Liver (tissue), 9 donors: ENCODE data around the gene TBC1D10A. TPM values are rescaled to one million over a fixed set of nuclear protein-coding genes. Genes with fewer than 3 reads are reported as not detected.

Experiments used
- DNase-seq: peaks from one replicate; pipeline ENCODE4 v3.0.0-alpha.2; 2017; ENCODE audit warnings: low spot score
- H3K27ac ChIP-seq, 2 donors: one replicate each; pipeline ENCODE4 v1.7.0; 2013; ENCODE audit warnings: inconsistent platforms in 2 of 2, low read length in 2 of 2, control low read depth in 1 of 2, low read depth in 1 of 2, mild to moderate bottlenecking in 1 of 2
- H3K27me3 ChIP-seq, 4 donors: one replicate each; pipeline versions ENCODE4 v1.6.1 to v1.7.0; 2013; ENCODE audit warnings: low read length in 3 of 4, inconsistent platforms in 1 of 4, mild to moderate bottlenecking in 1 of 4, moderate library complexity in 1 of 4; ENCODE audit not compliant: control insufficient read depth in 4 of 4, insufficient read depth in 4 of 4
- H3K36me3 ChIP-seq, 4 donors: one replicate each; pipeline versions ENCODE4 v1.6.1 to v1.7.0; 2013; ENCODE audit warnings: low read length in 3 of 4, mild to moderate bottlenecking in 3 of 4, low read depth in 1 of 4, moderate library complexity in 1 of 4; ENCODE audit not compliant: control insufficient read depth in 4 of 4, insufficient read depth in 3 of 4
- H3K4me1 ChIP-seq, 4 donors: one replicate each; pipeline versions ENCODE4 v1.6.1 to v1.7.0; 2013; ENCODE audit warnings: low read length in 3 of 4, mild to moderate bottlenecking in 3 of 4, moderate library complexity in 1 of 4; ENCODE audit not compliant: control insufficient read depth in 4 of 4, insufficient read depth in 4 of 4
- H3K4me3 ChIP-seq, 3 donors: one replicate each; pipeline versions ENCODE4 v1.6.1 to v1.7.0; 2013; ENCODE audit warnings: low read length in 3 of 3, control low read depth in 1 of 3, low read depth in 1 of 3, mild to moderate bottlenecking in 1 of 3
- H3K9ac ChIP-seq, 2 donors: one replicate each; pipeline ENCODE4 v1.7.0; 2013; ENCODE audit warnings: low read length in 2 of 2, mild to moderate bottlenecking in 2 of 2, moderate library complexity in 2 of 2, control low read depth in 1 of 2, low read depth in 1 of 2
- H3K9me3 ChIP-seq, 4 donors: one replicate each; pipeline versions ENCODE4 v1.6.1 to v1.7.0; 2013; ENCODE audit warnings: low read length in 3 of 4; ENCODE audit not compliant: control insufficient read depth in 4 of 4
- EGR1 ChIP-seq, 2 donors: IDR thresholded peaks; 2 replicates each; pipeline ENCODE4 v1.6.1; 2016 to 2018; ENCODE audit warnings: antibody characterized with exemption in 2 of 2, low read depth in 2 of 2
- FOXA1 ChIP-seq: IDR thresholded peaks from 2 replicates; pipeline ENCODE4 v1.6.1; 2016; ENCODE audit warnings: antibody characterized with exemption
- FOXA2 ChIP-seq: IDR thresholded peaks from 2 replicates; pipeline ENCODE4 v1.6.1; 2016; ENCODE audit warnings: antibody characterized with exemption
- GABPA ChIP-seq, 2 donors: IDR thresholded peaks in 1 of 2; conservative IDR thresholded peaks in 1 of 2; 2 replicates each; pipeline ENCODE4 v1.6.1; 2016; ENCODE audit warnings: antibody characterized with exemption in 2 of 2, mild to moderate bottlenecking in 1 of 2, moderate library complexity in 1 of 2
- HNF4A ChIP-seq, 2 donors: conservative IDR thresholded peaks; 2 replicates each; pipeline ENCODE4 v1.6.1; 2016; ENCODE audit warnings: antibody characterized with exemption in 2 of 2, mild to moderate bottlenecking in 2 of 2
- HNF4G ChIP-seq: IDR thresholded peaks from 2 replicates; pipeline ENCODE4 v1.6.1; 2016; ENCODE audit warnings: antibody characterized with exemption
- JUND ChIP-seq, 2 donors: IDR thresholded peaks; 2 replicates each; pipeline ENCODE4 v1.6.1; 2016; ENCODE audit warnings: antibody characterized with exemption in 2 of 2
- NR2F2 ChIP-seq: IDR thresholded peaks from 2 replicates; pipeline ENCODE4 v1.6.1; 2016; ENCODE audit warnings: antibody characterized with exemption
- RAD21 ChIP-seq, 2 donors: IDR thresholded peaks; 2 replicates each; pipeline ENCODE4 v1.6.1; 2016; ENCODE audit warnings: antibody characterized with exemption in 2 of 2, mild to moderate bottlenecking in 2 of 2
- RXRA ChIP-seq, 2 donors: IDR thresholded peaks; 2 replicates each; pipeline ENCODE4 v1.6.1; 2017 to 2018; ENCODE audit warnings: antibody characterized with exemption in 2 of 2, mild to moderate bottlenecking in 1 of 2
- SP1 ChIP-seq: IDR thresholded peaks from 2 replicates; pipeline ENCODE4 v1.6.1; 2018; ENCODE audit warnings: antibody characterized with exemption, mild to moderate bottlenecking
- TAF1 ChIP-seq: conservative IDR thresholded peaks from 2 replicates; pipeline ENCODE4 v1.6.1; 2016; ENCODE audit warnings: antibody characterized with exemption, mild to moderate bottlenecking
- YY1 ChIP-seq: IDR thresholded peaks from 2 replicates; pipeline ENCODE4 v1.6.1; 2016; ENCODE audit warnings: antibody characterized with exemption, mild to moderate bottlenecking
- WGBS: extraction: QIAGEN DNeasy Blood & Tissue Kit; methylation state at CpG from one replicate; pipeline ENCODE4 v1.1.7; 2013; 5-methylcytosine and 5-hydroxymethylcytosine counted together
- polyA plus RNA-seq, 2 donors: library from polyadenylated mRNA; stranded (reverse) in 1 of 2; unstranded in 1 of 2; fragments of 200-250 nt in 1 of 2; fragments of >200 nt in 1 of 2; fragmentation: Nextera tagmentation in 1 of 2; extraction: Ambion mirVana in 1 of 2; gene quantifications; one replicate each; pipeline versions ENCODE4 v1.2.1 to v1.2.3, GENCODE V29; 2013 to 2015
- total RNA-seq, 2 donors: library from RNA; depleted of rRNA; stranded (reverse); fragments of >200 nt; gene quantifications; one replicate each; pipeline ENCODE4 v1.2.3, GENCODE V29; 2014
- TF ChIP-seq, protein P1 (sequence below): IDR thresholded peaks from 2 replicates; pipeline ENCODE4 v1.6.1; 2016; ENCODE audit warnings: antibody characterized with exemption
- TF ChIP-seq, protein P2 (sequence below): IDR thresholded peaks from 2 replicates; pipeline ENCODE4 v1.6.1; 2016; ENCODE audit warnings: antibody characterized with exemption
- TF ChIP-seq, protein P3 (sequence below): fragments of 150-350 bp; IDR thresholded peaks from 2 replicates; pipeline ENCODE4 v1.5.1; 2017; ENCODE audit warnings: improper control_type of control experiment, low read depth, low read length; ENCODE audit not compliant: missing input control
- TF ChIP-seq, protein P4 (sequence below): IDR thresholded peaks from 2 replicates; pipeline ENCODE4 v1.6.1; 2016; ENCODE audit warnings: antibody characterized with exemption, mild to moderate bottlenecking
- donor health status: healthy.
- donor health status: healthy.
- donor health status: healthy.
- donor health status: healthy.
- donor health status: healthy.

Gene TBC1D10A
- total and polyA plus RNA-seq, 4 donors: 3.6 to 9.2 (median 8.2) TPM

DNA sequence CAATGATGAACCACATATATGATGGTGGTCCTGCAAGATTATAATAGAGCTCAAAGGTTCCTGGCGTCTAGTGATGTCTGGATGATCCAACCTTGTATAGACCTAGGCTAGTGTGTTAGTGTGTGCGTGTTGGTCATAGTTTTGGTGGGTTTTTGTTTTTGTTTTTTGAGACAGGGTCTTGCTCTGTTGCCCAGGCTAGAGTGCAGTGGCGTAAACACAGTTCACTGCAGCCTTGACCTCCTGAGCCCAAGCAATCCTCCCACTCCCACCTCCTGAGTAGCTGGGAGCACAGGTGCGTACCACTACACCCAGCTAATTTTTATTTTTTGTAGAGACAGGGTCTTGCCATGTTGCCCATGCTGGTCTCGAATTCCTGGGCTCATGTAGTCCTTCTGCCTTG, 46.8 kb downstream of the TBC1D10A start:
- H3K27me3 ChIP-seq: no peaks in the 10 kb centered on the region
- 95% methylated on average over 5 of the region's 5 CpGs for WGBS
- H3K4me1 ChIP-seq: peaks cover 0 to 6% (median 2%) of the 10 kb centered on the region in 4 donors
- no peak overlapping the region for H3K9ac ChIP-seq
- H3K4me3 ChIP-seq: no peak overlapping the region
- TF ChIP-seq EGR1 (IDR thresholded peaks at IDR 0.05; ENCODE audit: low read depth in 2 of 2) (no peak), JUND (IDR thresholded peaks at IDR 0.05) (no peak), GABPA (IDR thresholded peaks at IDR 0.05 in 1 of 2, conservative IDR thresholded peaks at IDR 0.05 in 1 of 2) (no peak), SP1 (no peak), RAD21 (IDR thresholded peaks at IDR 0.05) (no peak), TAF1 (no peak), HNF4G (no peak), FOXA1 (no peak), NR2F2 (no peak)
- TF ChIP-seq, protein P1, sequence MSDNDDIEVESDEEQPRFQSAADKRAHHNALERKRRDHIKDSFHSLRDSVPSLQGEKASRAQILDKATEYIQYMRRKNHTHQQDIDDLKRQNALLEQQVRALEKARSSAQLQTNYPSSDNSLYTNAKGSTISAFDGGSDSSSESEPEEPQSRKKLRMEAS: no peak
- TF ChIP-seq, protein P2, sequence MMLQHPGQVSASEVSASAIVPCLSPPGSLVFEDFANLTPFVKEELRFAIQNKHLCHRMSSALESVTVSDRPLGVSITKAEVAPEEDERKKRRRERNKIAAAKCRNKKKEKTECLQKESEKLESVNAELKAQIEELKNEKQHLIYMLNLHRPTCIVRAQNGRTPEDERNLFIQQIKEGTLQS: no peak
- TF ChIP-seq, protein P3, sequence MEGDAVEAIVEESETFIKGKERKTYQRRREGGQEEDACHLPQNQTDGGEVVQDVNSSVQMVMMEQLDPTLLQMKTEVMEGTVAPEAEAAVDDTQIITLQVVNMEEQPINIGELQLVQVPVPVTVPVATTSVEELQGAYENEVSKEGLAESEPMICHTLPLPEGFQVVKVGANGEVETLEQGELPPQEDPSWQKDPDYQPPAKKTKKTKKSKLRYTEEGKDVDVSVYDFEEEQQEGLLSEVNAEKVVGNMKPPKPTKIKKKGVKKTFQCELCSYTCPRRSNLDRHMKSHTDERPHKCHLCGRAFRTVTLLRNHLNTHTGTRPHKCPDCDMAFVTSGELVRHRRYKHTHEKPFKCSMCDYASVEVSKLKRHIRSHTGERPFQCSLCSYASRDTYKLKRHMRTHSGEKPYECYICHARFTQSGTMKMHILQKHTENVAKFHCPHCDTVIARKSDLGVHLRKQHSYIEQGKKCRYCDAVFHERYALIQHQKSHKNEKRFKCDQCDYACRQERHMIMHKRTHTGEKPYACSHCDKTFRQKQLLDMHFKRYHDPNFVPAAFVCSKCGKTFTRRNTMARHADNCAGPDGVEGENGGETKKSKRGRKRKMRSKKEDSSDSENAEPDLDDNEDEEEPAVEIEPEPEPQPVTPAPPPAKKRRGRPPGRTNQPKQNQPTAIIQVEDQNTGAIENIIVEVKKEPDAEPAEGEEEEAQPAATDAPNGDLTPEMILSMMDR: no peak
- TF ChIP-seq, protein P4, sequence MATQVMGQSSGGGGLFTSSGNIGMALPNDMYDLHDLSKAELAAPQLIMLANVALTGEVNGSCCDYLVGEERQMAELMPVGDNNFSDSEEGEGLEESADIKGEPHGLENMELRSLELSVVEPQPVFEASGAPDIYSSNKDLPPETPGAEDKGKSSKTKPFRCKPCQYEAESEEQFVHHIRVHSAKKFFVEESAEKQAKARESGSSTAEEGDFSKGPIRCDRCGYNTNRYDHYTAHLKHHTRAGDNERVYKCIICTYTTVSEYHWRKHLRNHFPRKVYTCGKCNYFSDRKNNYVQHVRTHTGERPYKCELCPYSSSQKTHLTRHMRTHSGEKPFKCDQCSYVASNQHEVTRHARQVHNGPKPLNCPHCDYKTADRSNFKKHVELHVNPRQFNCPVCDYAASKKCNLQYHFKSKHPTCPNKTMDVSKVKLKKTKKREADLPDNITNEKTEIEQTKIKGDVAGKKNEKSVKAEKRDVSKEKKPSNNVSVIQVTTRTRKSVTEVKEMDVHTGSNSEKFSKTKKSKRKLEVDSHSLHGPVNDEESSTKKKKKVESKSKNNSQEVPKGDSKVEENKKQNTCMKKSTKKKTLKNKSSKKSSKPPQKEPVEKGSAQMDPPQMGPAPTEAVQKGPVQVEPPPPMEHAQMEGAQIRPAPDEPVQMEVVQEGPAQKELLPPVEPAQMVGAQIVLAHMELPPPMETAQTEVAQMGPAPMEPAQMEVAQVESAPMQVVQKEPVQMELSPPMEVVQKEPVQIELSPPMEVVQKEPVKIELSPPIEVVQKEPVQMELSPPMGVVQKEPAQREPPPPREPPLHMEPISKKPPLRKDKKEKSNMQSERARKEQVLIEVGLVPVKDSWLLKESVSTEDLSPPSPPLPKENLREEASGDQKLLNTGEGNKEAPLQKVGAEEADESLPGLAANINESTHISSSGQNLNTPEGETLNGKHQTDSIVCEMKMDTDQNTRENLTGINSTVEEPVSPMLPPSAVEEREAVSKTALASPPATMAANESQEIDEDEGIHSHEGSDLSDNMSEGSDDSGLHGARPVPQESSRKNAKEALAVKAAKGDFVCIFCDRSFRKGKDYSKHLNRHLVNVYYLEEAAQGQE: no peak
- no peak for DNase-seq
- no peak overlapping the region for H3K27ac ChIP-seq
- no peaks in the 10 kb centered on the region for H3K9me3 ChIP-seq
- H3K36me3 ChIP-seq: peaks cover 0 to 2% (median 0%) of the 10 kb centered on the region in 4 donors

DNA sequence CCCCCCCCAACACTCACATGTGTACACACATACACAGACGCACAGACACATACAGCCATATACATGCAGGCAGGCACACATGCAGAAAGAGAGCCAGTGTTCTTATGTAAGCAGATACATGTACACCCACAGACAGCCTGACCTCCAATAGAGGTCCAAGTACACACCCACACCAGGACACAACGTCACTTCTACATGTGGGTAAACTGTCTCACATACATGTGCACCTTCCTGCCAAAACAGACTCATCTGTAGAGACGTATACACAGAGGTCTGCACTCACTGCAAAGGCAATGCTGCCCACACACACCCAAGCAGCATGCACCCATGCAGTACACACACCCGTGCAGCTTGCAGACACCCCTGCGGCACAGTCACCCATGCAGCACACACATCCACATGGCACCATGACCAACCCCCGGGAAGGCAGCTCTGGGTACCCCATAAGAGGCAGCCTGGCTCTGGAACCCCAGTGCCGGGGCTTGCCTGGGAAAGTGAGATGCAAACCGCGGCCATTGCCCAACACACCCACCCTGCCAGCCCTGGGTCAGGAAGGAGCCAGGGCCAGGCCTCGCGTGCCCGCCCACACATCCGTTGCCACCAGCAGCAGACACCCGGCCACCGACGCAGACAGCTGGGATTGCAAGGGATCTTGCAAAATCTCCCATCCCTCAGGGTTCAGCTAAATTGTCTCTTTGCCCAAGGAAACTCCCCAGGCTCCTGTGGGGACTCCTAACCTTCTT, 47.5 kb downstream of the TBC1D10A start:
- Histone ChIP-seq H3K27ac (no peak overlapping the region), H3K4me1 (peaks cover 0 to 6% (median 2%) of the 10 kb centered on the region in 4 donors)
- no peak for TF ChIP-seq JUND (IDR thresholded peaks at IDR 0.05)
- TF ChIP-seq, protein P2: no peak
- no peak for TF ChIP-seq RAD21 (IDR thresholded peaks at IDR 0.05)
- no peak for TF ChIP-seq HNF4A (conservative IDR thresholded peaks at IDR 0.05)
- no peak for TF ChIP-seq YY1
- TF ChIP-seq, protein P1: no peak
- TF ChIP-seq, protein P4: no peak
- TF ChIP-seq, protein P3: no peak
- TF ChIP-seq EGR1 (IDR thresholded peaks at IDR 0.05; ENCODE audit: low read depth in 2 of 2): no peak
- TF ChIP-seq FOXA2: no peak
- no peak for TF ChIP-seq FOXA1
- no peak for TF ChIP-seq HNF4G
- TF ChIP-seq RXRA (IDR thresholded peaks at IDR 0.05): no peak
- TF ChIP-seq TAF1: no peak
- no peak for TF ChIP-seq SP1
- TF ChIP-seq NR2F2: no peak

More for the DNA sequence above, 47.5 kb downstream of the TBC1D10A start:
- 59% methylated on average over 16 of the region's 16 CpGs for whole genome bisulfite sequencing
- no peaks in the 10 kb centered on the region for H3K36me3 ChIP-seq
- H3K4me3 ChIP-seq: no peak overlapping the region
- DNase-seq: no peak
- H3K9me3 ChIP-seq: no peaks in the 10 kb centered on the region
- no peak overlapping the region for H3K9ac ChIP-seq
- no peaks in the 10 kb centered on the region for H3K27me3 ChIP-seq
